LoVo (cell line): ENCODE data around the gene HK1.
A peak's percentile ranks its signal among the peaks of the same experiment; 100 is the strongest.

Experiments used
- DNase-seq: peaks from one replicate; pipeline ENCODE4 v3.0.0-alpha.2; 2016; ENCODE audit warnings: low spot score

Gene HK1

GRCh38 chr10:69349542-69349888, 71.2 kb downstream of the HK1 start:
- no peak for DNase-seq

- no peak for DNase-seq
Measured at GRCh38 chr10:69351589-69351988, 73.3 kb downstream of the HK1 start.

GRCh38 chr10:69352569-69353264, 74.4 kb downstream of the HK1 start:
- no peak for DNase-seq

GRCh38 chr10:69353977-69354635, 75.8 kb downstream of the HK1 start:
- DNase-seq, result no peak

GRCh38 chr10:69356187-69356586, 77.9 kb downstream of the HK1 start:
- no peak for DNase-seq

- no peak for DNase-seq
Measured at GRCh38 chr10:69358148-69358795, 80.0 kb downstream of the HK1 start.

GRCh38 chr10:69359148-69359547, 80.9 kb downstream of the HK1 start:
- DNase-seq, result no peak

GRCh38 chr10:69359594-69359993, 81.3 kb downstream of the HK1 start:
- DNase-seq, result no peak

- peak; percentile 70 for DNase-seq
Measured at GRCh38 chr10:69360485-69361302, 82.4 kb downstream of the HK1 start.

GRCh38 chr10:69361303-69361614, 83.0 kb downstream of the HK1 start:
- no peak for DNase-seq

GRCh38 chr10:69362471-69362954, 84.2 kb downstream of the HK1 start:
- no peak for DNase-seq

GRCh38 chr10:69363666-69364065, 85.4 kb downstream of the HK1 start:
- DNase-seq, result no peak

GRCh38 chr10:69364232-69364940, 86.1 kb downstream of the HK1 start:
- DNase-seq, result no peak

- DNase-seq, result no peak
Measured at GRCh38 chr10:69366738-69367137, 88.4 kb downstream of the HK1 start.

- no peak for DNase-seq
Measured at GRCh38 chr10:69367469-69367868, 89.2 kb downstream of the HK1 start.

- DNase-seq, result no peak
Measured at GRCh38 chr10:69372126-69372980, 94.1 kb downstream of the HK1 start.

GRCh38 chr10:69374242-69374641, 95.9 kb downstream of the HK1 start:
- no peak for DNase-seq

GRCh38 chr10:69374931-69375306, 96.6 kb downstream of the HK1 start:
- no peak for DNase-seq

GRCh38 chr10:69375307-69376151, 97.2 kb downstream of the HK1 start:
- no peak for DNase-seq

GRCh38 chr10:69376662-69377061, 98.4 kb downstream of the HK1 start:
- DNase-seq, result no peak
